HepG2 (cell line): Measurements from ENCODE around the gene ZNF416. TPM values are rescaled to one million over a fixed set of nuclear protein-coding genes. Genes with fewer than 3 reads are reported as not detected.

Experiments
- ASH2L ChIP-seq: fragments of 300-600, 200-600 bp; sonication (generic); IDR thresholded peaks from 2 replicates; pipeline ENCODE4 v1.7.0; 2017; ENCODE audit warnings: low read depth, mild to moderate bottlenecking, moderate library complexity, mixed read lengths, low read length; ENCODE audit not compliant: insufficient read length
- EP300 ChIP-seq, 3 experiments: sonication (generic) in 1 of 3; formaldehyde crosslinking in 1 of 3; IDR thresholded peaks; 2 replicates each; pipeline versions ENCODE4 v1.5.1 to v1.6.1; 2011 to 2020; ENCODE audit warnings: low read depth in 2 of 3, low read length in 2 of 3, borderline replicate concordance in 1 of 3, improper control_type of control experiment in 1 of 3, mild to moderate bottlenecking in 1 of 3, missing genetic modification reagents in 1 of 3, moderate library complexity in 1 of 3
- FOXK1 ChIP-seq: sonication (generic); formaldehyde crosslinking; IDR thresholded peaks from 2 replicates; pipeline ENCODE4 v1.4.0; 2020; ENCODE audit warnings: low read depth, missing genetic modification reagents, borderline replicate concordance
- IRF2 ChIP-seq: IDR thresholded peaks from 2 replicates; pipeline ENCODE4 v1.6.1; 2018; ENCODE audit warnings: missing genetic modification reagents, missing compliant biosample characterization
- KDM2A ChIP-seq: sonication (generic); formaldehyde crosslinking; IDR thresholded peaks from 2 replicates; pipeline ENCODE4 v1.4.0; 2020; ENCODE audit warnings: low read depth, missing genetic modification reagents, borderline replicate concordance
- NAIF1 ChIP-seq: sonication (generic); formaldehyde crosslinking; IDR thresholded peaks from 2 replicates; pipeline ENCODE4 v1.5.0; 2020; ENCODE audit warnings: mild to moderate bottlenecking, missing genetic modification reagents, borderline replicate concordance
- NFYB ChIP-seq: sonication (generic); formaldehyde crosslinking; IDR thresholded peaks from 2 replicates; pipeline ENCODE4 v1.4.0; 2020; ENCODE audit warnings: missing genetic modification reagents
- NFYC ChIP-seq: IDR thresholded peaks from 2 replicates; pipeline ENCODE4 v1.6.1; 2016; ENCODE audit warnings: missing genetic modification reagents, missing compliant biosample characterization
- PHF21A ChIP-seq: sonication (generic); formaldehyde crosslinking; IDR thresholded peaks from 2 replicates; pipeline ENCODE4 v1.5.0; 2020; ENCODE audit warnings: mild to moderate bottlenecking, missing genetic modification reagents
- POLR2G ChIP-seq: fragments of 200-400 bp; formaldehyde crosslinking; IDR thresholded peaks from 2 replicates; pipeline ENCODE4 v1.6.1; 2018; ENCODE audit warnings: mild to moderate bottlenecking, low read depth, low read length, moderate library complexity
- RFXAP ChIP-seq: sonication (generic); formaldehyde crosslinking; IDR thresholded peaks from 2 replicates; pipeline ENCODE4 v1.4.0; 2020; ENCODE audit warnings: missing genetic modification reagents, borderline replicate concordance
- SOX5 ChIP-seq: IDR thresholded peaks from 2 replicates; pipeline ENCODE4 v1.6.1; 2016; ENCODE audit warnings: borderline replicate concordance
- YEATS4 ChIP-seq: sonication (generic); formaldehyde crosslinking; IDR thresholded peaks from 2 replicates; pipeline ENCODE4 v1.4.0; 2020; ENCODE audit warnings: missing genetic modification reagents, borderline replicate concordance
- ZNF274 ChIP-seq: sonication (generic); formaldehyde crosslinking; IDR thresholded peaks from 2 replicates; pipeline ENCODE4 v1.5.1; 2020; ENCODE audit warnings: mild to moderate bottlenecking, missing genetic modification reagents
- ZNF3 ChIP-seq: IDR thresholded peaks from 2 replicates; pipeline ENCODE4 v1.7.0; 2017; ENCODE audit warnings: inconsistent platforms
- ZNF501 ChIP-seq: sonication (generic); formaldehyde crosslinking; IDR thresholded peaks from 2 replicates; pipeline ENCODE4 v1.5.1; 2020; ENCODE audit warnings: mild to moderate bottlenecking, moderate library complexity, missing genetic modification reagents
- ZNF558 ChIP-seq: sonication (generic); formaldehyde crosslinking; IDR thresholded peaks from 2 replicates; pipeline ENCODE4 v1.9.0; 2022; ENCODE audit warnings: mild to moderate bottlenecking, missing genetic modification reagents, borderline replicate concordance
- ZNF850 ChIP-seq: sonication (generic); formaldehyde crosslinking; conservative IDR thresholded peaks from 2 replicates; pipeline ENCODE4 v1.9.0; 2021; ENCODE audit warnings: mild to moderate bottlenecking, missing genetic modification reagents
- ZNF879 ChIP-seq: sonication (generic); formaldehyde crosslinking; IDR thresholded peaks from 2 replicates; pipeline ENCODE4 v1.8.1; 2023; ENCODE audit warnings: missing genetic modification reagents
- polyA plus RNA-seq, 8 experiments: library from polyadenylated mRNA; depleted of rRNA in 3 of 8; stranded (reverse) in 7 of 8; unstranded in 1 of 8; fragments of >200 nt; fragmentation: Illumina TruSeq in 4 of 8; extraction: Trizol in 4 of 8; gene quantifications; 2 replicates each; pipeline versions ENCODE4 v1.2.1 to v1.2.3, GENCODE V29; 2011 to 2016; ENCODE audit warnings: low read depth in 4 of 8, missing spikeins in 1 of 8, mixed read lengths in 1 of 8; ENCODE audit not compliant: insufficient read depth in 1 of 8
- total RNA-seq, 5 experiments: library from RNA; depleted of rRNA; stranded (reverse); fragments of >200 nt; fragmentation: Illumina TruSeq; extraction: Trizol; gene quantifications; 2 replicates each; pipeline ENCODE4 v1.2.3, GENCODE V29; 2016; ENCODE audit warnings: low read depth in 1 of 5
- TF ChIP-seq, protein P1 (sequence below): IDR thresholded peaks from 2 replicates; pipeline ENCODE4 v1.6.1; 2016; ENCODE audit warnings: missing biosample characterization, missing genetic modification reagents, low read depth
- TF ChIP-seq, protein P2 (sequence below): sonication (generic); formaldehyde crosslinking; IDR thresholded peaks from 2 replicates; pipeline ENCODE4 v1.4.0; 2020; ENCODE audit warnings: missing genetic modification reagents
- TF ChIP-seq, protein P3 (sequence below): sonication (generic); formaldehyde crosslinking; IDR thresholded peaks from 2 replicates; pipeline ENCODE4 v1.4.0; 2020; ENCODE audit warnings: missing genetic modification reagents
- TF ChIP-seq, protein P4 (sequence below): sonication (generic); formaldehyde crosslinking; IDR thresholded peaks from 2 replicates; pipeline ENCODE4 v1.4.0; 2020; ENCODE audit warnings: missing genetic modification reagents

ZNF416 gene
- total and polyA plus RNA-seq, 2 of the 13 experiments (the other 11 are each of a cell fraction or from before 2014, with no cell fraction given) = 1.5 to 5.3 TPM

DNA sequence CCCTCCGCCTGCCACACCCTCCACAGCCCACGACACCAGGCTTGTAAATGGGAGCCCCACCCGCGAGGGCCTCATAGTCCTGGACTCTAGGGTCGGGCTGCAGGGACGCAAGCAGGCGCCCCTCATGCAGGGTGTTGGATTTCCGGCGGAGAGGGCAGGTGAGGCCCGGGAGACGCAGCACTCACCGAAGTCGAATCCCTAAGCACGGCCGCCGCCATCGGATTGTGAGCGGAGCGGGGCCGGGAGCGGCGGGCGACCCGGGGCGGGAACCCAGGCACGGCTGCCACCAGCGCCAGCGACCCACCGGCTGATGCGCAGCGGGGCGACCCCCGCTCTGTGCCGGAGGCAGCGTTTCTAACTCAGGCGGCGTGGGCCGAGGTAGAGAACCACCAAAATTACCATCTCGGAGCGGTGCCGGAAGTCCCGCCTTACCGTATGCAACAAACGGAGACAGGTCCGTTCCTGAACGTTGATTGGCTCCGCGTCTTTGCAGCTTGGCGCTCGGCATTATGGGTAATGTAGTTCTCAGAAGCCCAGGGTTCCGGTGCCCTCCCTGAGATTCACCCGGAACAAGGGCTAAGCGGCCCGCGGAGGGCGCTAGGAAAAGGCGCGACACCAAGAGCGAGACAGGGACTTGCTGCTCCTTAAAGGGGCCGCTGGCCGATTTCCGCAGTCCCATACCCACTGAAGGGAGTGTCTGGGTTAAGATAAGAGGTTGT lies at the start of gene ZNF416 (continued):
- TF ChIP-seq IRF2 (peak; percentile 94), EP300 (IDR thresholded peaks at IDR 0.05; ENCODE audit: low read depth in 2 of 2, low read length in 2 of 2) (no peak), EP300 (CRISPR knock-in tag; IDR thresholded peaks at IDR 0.05; ENCODE audit: borderline replicate concordance) (no peak), ZNF850 (CRISPR knock-in tag) (no peak), NAIF1 (CRISPR knock-in tag) (peak; percentile 51; the same call in 1 of the 2 replicates), PHF21A (peak; percentile 24; the same call in 1 of the 2 replicates), ZNF274 (CRISPR knock-in tag) (peak; percentile 77; the same call in 1 of the 2 replicates), KDM2A (CRISPR knock-in tag) (peak; percentile 89), ASH2L (peak; percentile 93), NFYB (CRISPR knock-in tag) (peak; percentile 91), NFYC (peak; percentile 97), RFXAP (peak; percentile 64; the same call in 1 of the 2 replicates), POLR2G (peak; percentile 56; the same call in 1 of the 2 replicates), YEATS4 (CRISPR knock-in tag) (peak; percentile 81; the same call in 1 of the 2 replicates), ZNF501 (peak; percentile 44; the same call in 1 of the 2 replicates), SOX5 (0 out of 2 replicates have a peak, but pooled peaks have one; percentile 5), ZNF3 (no peak), ZNF879 (CRISPR knock-in tag) (0 out of 2 replicates have a peak, but pooled peaks have one; percentile 63), FOXK1 (peak; percentile 75; the same call in 1 of the 2 replicates), ZNF558 (CRISPR knock-in tag) (no peak)
- TF ChIP-seq, protein P1, sequence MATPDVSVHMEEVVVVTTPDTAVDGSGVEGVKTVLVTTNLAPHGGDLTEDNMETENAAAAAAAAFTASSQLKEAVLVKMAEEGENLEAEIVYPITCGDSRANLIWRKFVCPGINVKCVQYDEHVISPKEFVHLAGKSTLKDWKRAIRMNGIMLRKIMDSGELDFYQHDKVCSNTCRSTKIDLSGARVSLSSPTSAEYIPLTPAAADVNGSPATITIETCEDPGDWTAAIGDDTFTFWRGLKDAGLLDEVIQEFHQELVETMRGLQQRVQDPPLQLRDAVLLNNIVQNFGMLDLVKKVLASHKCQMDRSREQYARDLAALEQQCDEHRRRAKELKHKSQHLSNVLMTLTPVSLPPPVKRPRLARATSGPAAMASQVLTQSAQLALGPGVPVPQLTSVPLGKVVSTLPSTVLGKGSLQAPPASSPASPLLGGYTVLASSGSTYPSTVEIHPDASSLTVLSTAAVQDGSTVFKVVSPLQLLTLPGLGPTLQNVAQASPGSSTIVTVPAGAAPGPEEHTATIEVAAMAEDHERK = peak; percentile 60; the same call in 1 of the 2 replicates
- TF ChIP-seq, protein P2, sequence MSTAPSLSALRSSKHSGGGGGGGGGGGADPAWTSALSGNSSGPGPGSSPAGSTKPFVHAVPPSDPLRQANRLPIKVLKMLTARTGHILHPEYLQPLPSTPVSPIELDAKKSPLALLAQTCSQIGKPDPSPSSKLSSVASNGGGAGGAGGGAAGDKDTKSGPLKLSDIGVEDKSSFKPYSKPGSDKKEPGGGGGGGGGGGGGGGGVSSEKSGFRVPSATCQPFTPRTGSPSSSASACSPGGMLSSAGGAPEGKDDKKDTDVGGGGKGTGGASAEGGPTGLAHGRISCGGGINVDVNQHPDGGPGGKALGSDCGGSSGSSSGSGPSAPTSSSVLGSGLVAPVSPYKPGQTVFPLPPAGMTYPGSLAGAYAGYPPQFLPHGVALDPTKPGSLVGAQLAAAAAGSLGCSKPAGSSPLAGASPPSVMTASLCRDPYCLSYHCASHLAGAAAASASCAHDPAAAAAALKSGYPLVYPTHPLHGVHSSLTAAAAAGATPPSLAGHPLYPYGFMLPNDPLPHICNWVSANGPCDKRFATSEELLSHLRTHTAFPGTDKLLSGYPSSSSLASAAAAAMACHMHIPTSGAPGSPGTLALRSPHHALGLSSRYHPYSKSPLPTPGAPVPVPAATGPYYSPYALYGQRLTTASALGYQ (CRISPR knock-in tag) = 0 out of 2 replicates have a peak, but pooled peaks have one; percentile 26
- TF ChIP-seq, protein P3, sequence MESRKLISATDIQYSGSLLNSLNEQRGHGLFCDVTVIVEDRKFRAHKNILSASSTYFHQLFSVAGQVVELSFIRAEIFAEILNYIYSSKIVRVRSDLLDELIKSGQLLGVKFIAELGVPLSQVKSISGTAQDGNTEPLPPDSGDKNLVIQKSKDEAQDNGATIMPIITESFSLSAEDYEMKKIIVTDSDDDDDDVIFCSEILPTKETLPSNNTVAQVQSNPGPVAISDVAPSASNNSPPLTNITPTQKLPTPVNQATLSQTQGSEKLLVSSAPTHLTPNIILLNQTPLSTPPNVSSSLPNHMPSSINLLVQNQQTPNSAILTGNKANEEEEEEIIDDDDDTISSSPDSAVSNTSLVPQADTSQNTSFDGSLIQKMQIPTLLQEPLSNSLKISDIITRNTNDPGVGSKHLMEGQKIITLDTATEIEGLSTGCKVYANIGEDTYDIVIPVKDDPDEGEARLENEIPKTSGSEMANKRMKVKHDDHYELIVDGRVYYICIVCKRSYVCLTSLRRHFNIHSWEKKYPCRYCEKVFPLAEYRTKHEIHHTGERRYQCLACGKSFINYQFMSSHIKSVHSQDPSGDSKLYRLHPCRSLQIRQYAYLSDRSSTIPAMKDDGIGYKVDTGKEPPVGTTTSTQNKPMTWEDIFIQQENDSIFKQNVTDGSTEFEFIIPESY = no peak
- TF ChIP-seq, protein P4, sequence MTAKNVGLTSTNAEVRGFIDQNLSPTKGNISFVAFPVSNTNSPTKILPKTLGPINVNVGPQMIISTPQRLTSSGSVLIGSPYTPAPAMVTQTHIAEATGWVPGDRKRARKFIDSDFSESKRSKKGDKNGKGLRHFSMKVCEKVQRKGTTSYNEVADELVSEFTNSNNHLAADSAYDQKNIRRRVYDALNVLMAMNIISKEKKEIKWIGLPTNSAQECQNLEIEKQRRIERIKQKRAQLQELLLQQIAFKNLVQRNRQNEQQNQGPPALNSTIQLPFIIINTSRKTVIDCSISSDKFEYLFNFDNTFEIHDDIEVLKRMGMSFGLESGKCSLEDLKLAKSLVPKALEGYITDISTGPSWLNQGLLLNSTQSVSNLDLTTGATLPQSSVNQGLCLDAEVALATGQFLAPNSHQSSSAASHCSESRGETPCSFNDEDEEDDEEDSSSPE (CRISPR knock-in tag) = peak; percentile 81
